Measurements from ENCODE around the gene KLHL25. TPM values are rescaled to one million over a fixed set of nuclear protein-coding genes. Genes with fewer than 3 reads are reported as not detected.

The KLHL25 gene
- polyA plus RNA-seq, 2 of the 4 experiments (the other 2 are of a cell fraction) = 3.2 to 6.1 TPM

DNA sequence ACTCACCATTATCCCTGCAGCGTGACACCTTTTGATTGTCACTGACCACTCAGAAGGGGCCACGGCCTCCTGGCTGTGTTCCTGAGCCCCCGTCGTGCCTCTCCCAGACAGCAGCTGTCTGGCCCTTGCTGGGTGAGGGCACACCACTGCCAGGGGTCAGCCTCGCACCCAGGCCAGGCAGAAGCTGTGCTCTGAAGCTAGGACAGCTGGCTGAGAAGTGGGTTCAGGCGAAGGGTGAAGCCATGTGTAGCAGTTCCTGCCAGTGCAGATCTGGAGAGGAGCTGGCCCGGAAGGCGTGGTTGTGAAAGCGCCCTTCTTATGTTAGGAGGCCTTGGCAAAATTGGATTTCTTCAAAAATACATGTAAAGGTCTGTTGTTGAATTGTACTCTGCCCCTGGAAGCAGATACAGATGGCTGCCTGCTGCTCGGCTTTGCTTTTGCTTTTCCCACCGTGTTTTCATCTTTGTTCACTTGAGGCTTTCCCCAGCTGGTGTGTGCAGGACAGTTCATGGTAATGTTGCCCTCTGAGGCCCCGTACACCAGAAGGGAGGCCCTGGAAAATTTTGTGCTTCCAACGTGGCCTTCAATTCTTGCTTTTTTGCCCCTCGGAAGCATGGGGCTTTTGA, 49.1 kb downstream of the KLHL25 start:
- H3K4me3 ChIP-seq = no peak overlapping the region
- no peak overlapping the region for H3K4me2 ChIP-seq
- no peaks in the 10 kb centered on the region for H3K9me3 ChIP-seq
- 90% methylated on average over 13 of the region's 14 CpGs for WGBS (ENCODE audit: missing lambda C conversion rate)
- POLR2A ChIA-PET = no interaction called here
- H3K4me1 ChIP-seq = no peaks in the 10 kb centered on the region
- H3K27ac ChIP-seq = no peak overlapping the region
- TF ChIP-seq MAFK (IDR thresholded peaks at IDR 0.05; ENCODE audit: partially characterized antibody) (no peak), JUN (IDR thresholded peaks at IDR 0.05) (no peak), RARB (CRISPR knock-in tag; IDR thresholded peaks at IDR 0.05) (no peak), PHF8 (IDR thresholded peaks at IDR 0.05; ENCODE audit: borderline replicate concordance, low read depth) (no peak), HDAC2 (IDR thresholded peaks at IDR 0.05) (no peak), FOSB (CRISPR knock-in tag; IDR thresholded peaks at IDR 0.05) (no peak), RFX5 (IDR thresholded peaks at IDR 0.05) (no peak), CTCF (IDR thresholded peaks at IDR 0.05) (no peak), BHLHE40 (IDR thresholded peaks at IDR 0.05; ENCODE audit: low read depth, low read length) (no peak), FOXS1 (CRISPR knock-in tag; IDR thresholded peaks at IDR 0.05) (no peak), NR3C1 (IDR thresholded peaks at IDR 0.05) (no peak), POLR2AphosphoS2 (conservative IDR thresholded peaks at IDR 0.05; ENCODE audit: low read length) (no peak), EHF (CRISPR knock-in tag; IDR thresholded peaks at IDR 0.05) (no peak), MAZ (IDR thresholded peaks at IDR 0.05; ENCODE audit: borderline replicate concordance, low read depth, low read length) (no peak), POLR2A (IDR thresholded peaks at IDR 0.05; ENCODE audit: low read length) (no peak)
- TF ChIP-seq, protein P1, sequence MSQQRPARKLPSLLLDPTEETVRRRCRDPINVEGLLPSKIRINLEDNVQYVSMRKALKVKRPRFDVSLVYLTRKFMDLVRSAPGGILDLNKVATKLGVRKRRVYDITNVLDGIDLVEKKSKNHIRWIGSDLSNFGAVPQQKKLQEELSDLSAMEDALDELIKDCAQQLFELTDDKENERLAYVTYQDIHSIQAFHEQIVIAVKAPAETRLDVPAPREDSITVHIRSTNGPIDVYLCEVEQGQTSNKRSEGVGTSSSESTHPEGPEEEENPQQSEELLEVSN (IDR thresholded peaks at IDR 0.05; ENCODE audit: borderline replicate concordance, low read depth) = no peak
- TF ChIP-seq, protein P2, sequence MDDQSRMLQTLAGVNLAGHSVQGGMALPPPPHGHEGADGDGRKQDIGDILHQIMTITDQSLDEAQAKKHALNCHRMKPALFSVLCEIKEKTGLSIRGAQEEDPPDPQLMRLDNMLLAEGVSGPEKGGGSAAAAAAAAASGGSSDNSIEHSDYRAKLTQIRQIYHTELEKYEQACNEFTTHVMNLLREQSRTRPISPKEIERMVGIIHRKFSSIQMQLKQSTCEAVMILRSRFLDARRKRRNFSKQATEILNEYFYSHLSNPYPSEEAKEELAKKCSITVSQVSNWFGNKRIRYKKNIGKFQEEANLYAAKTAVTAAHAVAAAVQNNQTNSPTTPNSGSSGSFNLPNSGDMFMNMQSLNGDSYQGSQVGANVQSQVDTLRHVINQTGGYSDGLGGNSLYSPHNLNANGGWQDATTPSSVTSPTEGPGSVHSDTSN (IDR thresholded peaks at IDR 0.05) = no peak
- TF ChIP-seq, protein P3, sequence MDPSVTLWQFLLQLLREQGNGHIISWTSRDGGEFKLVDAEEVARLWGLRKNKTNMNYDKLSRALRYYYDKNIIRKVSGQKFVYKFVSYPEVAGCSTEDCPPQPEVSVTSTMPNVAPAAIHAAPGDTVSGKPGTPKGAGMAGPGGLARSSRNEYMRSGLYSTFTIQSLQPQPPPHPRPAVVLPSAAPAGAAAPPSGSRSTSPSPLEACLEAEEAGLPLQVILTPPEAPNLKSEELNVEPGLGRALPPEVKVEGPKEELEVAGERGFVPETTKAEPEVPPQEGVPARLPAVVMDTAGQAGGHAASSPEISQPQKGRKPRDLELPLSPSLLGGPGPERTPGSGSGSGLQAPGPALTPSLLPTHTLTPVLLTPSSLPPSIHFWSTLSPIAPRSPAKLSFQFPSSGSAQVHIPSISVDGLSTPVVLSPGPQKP (IDR thresholded peaks at IDR 0.05; ENCODE audit: low read depth, low read length) = no peak
- no peak for DNase-seq (ENCODE audit: low read depth in 1 of 2, low spot score in 1 of 2)
- no peak for FAIRE-seq
- CTCF ChIA-PET = no interaction called here
- ATAC-seq = peak in 1 of 2 experiments; percentile 12; a peak in 1 of 6 replicates

- no peak overlapping the region for H3K4me3 ChIP-seq
- ChIA-PET CTCF (no interaction called here), POLR2A (no interaction called here)
- no peak for TF ChIP-seq ZC3H11A (IDR thresholded peaks at IDR 0.05)
- TF ChIP-seq TFCP2L1 (CRISPR knock-in tag; IDR thresholded peaks at IDR 0.05) = no peak
- TF ChIP-seq PHF8 (IDR thresholded peaks at IDR 0.05; ENCODE audit: borderline replicate concordance, low read depth) = no peak
- TF ChIP-seq CBX2 (IDR thresholded peaks at IDR 0.05; ENCODE audit: borderline replicate concordance, low read depth) = no peak
- TF ChIP-seq JUN (IDR thresholded peaks at IDR 0.05) = no peak
- no peak for TF ChIP-seq RCOR1 (IDR thresholded peaks at IDR 0.05; ENCODE audit: low read depth, low read length)
- no peak for TF ChIP-seq FOSL2 (IDR thresholded peaks at IDR 0.05)
- no peak for TF ChIP-seq FOSL2 (CRISPR knock-in tag; IDR thresholded peaks at IDR 0.05)
- TF ChIP-seq HEYL (CRISPR knock-in tag; IDR thresholded peaks at IDR 0.05) = no peak
- no peak for TF ChIP-seq CHD2 (IDR thresholded peaks at IDR 0.05; ENCODE audit: low read length, partially characterized antibody)
- TF ChIP-seq, protein P2 (IDR thresholded peaks at IDR 0.05) = no peak
- no peak for TF ChIP-seq HOXB5 (CRISPR knock-in tag; IDR thresholded peaks at IDR 0.05)
- H3K4me1 ChIP-seq = no peaks in the 10 kb centered on the region
- no peak overlapping the region for H3K4me2 ChIP-seq
- DNase-seq (ENCODE audit: low read depth in 1 of 2, low spot score in 1 of 2) (no peak), ATAC-seq (no peak), FAIRE-seq (no peak)
- 93% methylated on average over 12 of the region's 12 CpGs for WGBS (ENCODE audit: missing lambda C conversion rate)
- no peak overlapping the region for H3K27ac ChIP-seq
- H3K9me3 ChIP-seq = no peaks in the 10 kb centered on the region
These were observed 49.7 kb downstream of the KLHL25 start for GRCh38 chr15:85745023-85745422.

Measured in A549 (cell line).